Neural progenitor cell (in vitro differentiated cells): ENCODE results near the gene CD80.

ENCODE experiments used
- EZH2phosphoT487 ChIP-seq: fragments of 200-600 bp; sonication (generic); IDR thresholded peaks from 2 replicates; pipeline ENCODE4 v1.6.1; 2017; ENCODE audit warnings: antibody characterized with exemption
- TF ChIP-seq, protein P1 (sequence below): fragments of 200-600 bp; sonication (generic); IDR thresholded peaks from 2 replicates; pipeline ENCODE4 v1.5.1; 2017; ENCODE audit warnings: antibody characterized with exemption, mild to moderate bottlenecking

DNA sequence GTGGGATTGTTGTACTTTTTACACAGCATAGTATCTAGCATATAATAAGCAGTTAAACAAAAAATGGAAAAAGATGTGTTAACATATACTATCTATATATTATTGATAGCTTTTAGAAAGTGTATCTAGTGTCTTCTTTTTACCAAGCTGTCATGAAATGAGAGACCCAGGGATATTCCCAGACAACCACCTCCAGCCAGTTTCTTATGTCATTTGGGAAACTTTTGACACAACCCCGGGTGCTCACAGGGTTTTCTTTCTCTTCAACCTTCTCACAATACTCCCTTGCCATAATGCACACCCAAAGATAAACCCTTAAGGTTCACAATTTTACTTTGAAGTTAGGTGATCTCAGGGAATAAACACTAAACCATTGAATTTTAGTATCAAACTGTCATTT lies 33.4 kb upstream of the CD80 start:
- TF ChIP-seq EZH2phosphoT487 = no peak
- TF ChIP-seq, protein P1, sequence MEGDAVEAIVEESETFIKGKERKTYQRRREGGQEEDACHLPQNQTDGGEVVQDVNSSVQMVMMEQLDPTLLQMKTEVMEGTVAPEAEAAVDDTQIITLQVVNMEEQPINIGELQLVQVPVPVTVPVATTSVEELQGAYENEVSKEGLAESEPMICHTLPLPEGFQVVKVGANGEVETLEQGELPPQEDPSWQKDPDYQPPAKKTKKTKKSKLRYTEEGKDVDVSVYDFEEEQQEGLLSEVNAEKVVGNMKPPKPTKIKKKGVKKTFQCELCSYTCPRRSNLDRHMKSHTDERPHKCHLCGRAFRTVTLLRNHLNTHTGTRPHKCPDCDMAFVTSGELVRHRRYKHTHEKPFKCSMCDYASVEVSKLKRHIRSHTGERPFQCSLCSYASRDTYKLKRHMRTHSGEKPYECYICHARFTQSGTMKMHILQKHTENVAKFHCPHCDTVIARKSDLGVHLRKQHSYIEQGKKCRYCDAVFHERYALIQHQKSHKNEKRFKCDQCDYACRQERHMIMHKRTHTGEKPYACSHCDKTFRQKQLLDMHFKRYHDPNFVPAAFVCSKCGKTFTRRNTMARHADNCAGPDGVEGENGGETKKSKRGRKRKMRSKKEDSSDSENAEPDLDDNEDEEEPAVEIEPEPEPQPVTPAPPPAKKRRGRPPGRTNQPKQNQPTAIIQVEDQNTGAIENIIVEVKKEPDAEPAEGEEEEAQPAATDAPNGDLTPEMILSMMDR = no peak
